Epithelial cell of prostate (primary cell): ENCODE data around the gene SCN2A.

Experiments used
- DNase-seq: peaks from one replicate; pipeline ENCODE4 v3.0.0-alpha.2; 2011; ENCODE audit warnings: low read depth, low spot score
- H3K27ac ChIP-seq: fragments of 450-650 bp; 2 replicates; pipeline ENCODE4 v1.5.1; 2017; ENCODE audit warnings: mild to moderate bottlenecking

Gene SCN2A

DNA sequence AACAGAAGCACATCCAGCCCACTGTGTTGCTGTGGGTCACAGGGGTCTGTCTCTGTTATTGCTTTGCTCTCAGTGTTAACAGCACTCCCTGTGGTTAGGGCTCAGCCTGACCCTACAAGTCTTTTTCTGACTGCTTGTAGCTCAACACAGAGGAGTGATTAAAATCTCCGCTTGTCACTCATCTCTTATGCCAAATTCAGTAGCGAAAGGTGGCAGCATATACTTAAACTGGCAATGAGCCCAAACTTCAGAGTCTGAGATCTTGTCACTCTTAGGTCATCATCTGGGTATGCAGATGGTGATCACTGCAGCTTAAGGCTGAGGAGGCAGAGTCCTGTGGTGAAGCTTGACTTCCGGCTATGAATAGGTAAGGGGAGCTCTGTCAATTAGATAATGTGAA is 167.0 kb downstream of the SCN2A start:
- H3K27ac ChIP-seq = no peak overlapping the region
- peak; percentile 16 for DNase-seq

DNA sequence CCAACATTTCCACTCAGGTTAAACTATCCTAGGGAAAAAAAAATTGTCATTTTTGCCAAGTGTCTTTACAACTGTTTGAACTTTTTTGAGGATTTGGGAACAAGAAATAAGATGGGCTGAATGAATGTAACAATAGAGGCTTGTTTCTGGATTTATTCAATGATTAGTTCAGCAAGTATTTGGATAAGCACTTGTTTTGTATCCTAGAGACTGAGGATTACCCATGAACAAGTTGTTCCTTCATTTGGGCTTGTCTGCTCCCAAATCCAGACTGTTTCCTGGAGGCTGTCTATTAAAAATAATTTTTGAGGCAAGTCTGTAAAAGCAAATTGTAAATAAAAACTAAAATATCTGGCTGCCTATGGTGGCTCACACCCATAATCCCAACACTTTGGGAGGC is 168.3 kb downstream of the SCN2A start:
- DNase-seq = no peak
- no peak overlapping the region for H3K27ac ChIP-seq

DNA sequence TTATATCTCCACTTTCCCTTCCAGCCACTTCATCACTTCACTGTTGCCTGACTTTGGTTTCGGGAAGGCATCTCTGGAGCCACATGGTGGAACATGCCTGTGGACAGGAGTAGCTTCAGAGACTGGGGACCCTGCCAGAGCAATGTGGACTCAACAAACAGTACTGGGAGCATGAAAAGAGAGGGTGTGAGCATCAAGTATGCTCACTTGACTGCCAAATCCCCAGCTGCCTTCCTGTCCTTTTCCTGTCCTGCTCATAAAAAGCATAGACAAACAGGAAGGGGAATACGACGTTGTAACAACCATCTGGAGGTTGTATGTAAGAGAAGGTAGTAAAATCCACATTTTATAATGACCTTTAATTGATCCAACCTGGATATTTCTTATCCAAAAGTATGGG is 169.0 kb downstream of the SCN2A start:
- no peak overlapping the region for H3K27ac ChIP-seq
- DNase-seq = no peak

DNA sequence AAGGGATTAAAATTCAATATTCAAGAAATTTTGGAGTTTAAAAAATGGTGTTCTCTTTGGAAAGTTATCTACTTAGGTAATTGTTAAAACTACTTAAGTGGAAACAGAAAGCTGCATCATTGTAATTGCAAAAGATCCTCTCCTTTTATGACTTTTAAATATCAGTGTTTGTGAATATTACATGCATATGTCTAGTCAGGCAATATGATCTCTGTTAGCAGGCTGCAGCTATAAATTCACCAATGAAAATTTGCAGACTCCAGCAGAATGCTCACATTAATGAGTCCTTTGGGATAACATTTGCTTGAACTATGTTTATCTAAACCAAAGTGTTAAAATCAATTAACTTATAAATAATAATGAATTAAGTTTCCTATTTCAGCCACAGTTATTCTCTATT is 171.1 kb downstream of the SCN2A start:
- H3K27ac ChIP-seq = no peak overlapping the region
- no peak for DNase-seq

DNA sequence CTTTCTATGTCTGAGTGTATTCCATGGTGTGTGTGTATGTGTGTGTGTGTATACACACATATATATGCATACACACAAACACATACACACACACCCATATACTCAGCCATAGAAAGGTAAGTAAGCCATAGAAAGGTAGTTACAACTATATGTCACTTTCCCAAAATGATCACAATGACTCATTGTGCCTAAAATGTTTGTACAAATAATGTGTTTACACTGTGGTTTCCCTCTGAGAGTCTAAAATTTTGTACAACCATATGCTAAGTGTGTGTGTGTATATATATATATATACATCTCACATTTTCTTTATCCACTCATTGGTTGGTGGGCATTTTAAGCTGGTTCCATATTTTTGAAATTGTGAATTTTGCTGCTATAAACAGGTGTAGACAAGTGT is 175.0 kb downstream of the SCN2A start:
- H3K27ac ChIP-seq = no peak overlapping the region
- no peak for DNase-seq

DNA sequence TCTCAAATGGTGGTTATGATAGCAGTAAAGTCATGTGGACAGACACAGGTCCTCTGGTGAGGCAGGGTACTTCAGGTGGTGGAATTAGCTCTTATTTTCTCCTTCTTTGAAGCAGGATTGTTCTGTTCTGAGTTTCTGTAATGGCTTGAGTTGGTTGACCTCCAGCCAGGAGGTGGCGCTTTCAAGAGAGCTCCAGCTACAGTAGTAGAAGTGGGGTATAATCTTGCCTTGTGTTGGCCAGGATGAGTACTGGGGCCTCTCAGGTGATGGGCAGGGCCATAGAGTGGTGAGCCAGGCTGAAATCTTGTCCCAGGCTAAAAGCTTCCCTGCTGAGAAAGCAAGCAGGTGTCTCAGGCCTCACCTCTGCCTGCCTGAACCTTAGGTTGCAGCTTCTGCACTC is 177.8 kb downstream of the SCN2A start:
- no peak for DNase-seq
- H3K27ac ChIP-seq = no peak overlapping the region

DNA sequence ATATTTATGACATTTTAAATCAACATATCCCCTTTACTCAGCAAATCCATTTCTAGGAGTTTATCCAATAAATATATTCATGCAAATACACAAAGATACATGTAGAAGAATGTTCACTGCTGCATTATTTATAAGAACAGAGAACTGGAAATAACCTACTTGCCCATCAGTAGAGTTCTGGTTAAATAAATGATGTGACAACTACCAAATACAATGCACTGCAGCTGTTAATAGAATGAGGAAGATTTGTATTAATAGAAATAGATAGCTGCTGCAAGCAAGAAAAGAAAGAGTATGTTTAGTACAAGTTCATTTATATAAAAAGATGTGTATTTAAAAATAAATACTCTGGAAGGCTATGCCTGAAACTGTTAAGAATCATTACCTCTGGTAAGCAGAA is 181.0 kb downstream of the SCN2A start:
- DNase-seq = no peak
- no peak overlapping the region for H3K27ac ChIP-seq

DNA sequence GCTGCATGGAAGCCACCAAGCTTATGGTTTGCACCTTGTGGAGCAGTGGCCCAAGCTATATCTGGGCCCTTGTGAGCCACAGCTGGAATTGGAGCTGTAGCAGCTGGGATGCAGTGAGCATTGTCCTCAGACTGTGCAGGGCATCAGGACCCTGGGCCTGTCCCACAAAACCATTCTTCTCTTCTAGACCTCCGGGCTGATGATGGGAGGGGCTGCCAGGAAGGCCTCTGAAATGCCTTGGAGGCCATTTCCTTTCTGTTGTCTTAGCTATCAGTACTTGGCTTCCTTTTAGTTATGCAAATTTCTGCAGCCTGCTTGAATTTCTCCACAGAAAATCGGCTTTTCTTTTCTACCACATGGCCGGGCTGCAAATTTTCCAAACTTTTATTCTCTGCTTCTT is 183.9 kb downstream of the SCN2A start:
- no peak for DNase-seq
- H3K27ac ChIP-seq = no peak overlapping the region

DNA sequence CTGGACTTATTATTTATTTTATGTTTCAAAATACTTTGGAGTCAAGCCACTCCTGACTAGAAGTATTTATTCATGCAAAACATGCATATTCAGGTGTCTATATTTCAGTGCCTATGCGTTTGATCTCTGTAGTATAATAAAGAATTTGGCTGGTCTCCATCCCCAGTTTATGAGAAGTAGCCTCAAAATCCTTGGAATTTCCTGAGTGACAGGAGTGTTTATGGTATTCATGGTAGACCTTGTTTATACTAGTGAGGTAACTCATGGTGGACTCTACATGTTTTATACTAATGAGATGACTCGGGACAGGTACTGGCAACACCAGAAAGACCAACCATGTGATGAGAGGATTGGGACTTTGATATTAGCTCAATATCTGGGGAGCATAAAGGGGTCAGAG is 186.3 kb downstream of the SCN2A start:
- DNase-seq = no peak

DNA sequence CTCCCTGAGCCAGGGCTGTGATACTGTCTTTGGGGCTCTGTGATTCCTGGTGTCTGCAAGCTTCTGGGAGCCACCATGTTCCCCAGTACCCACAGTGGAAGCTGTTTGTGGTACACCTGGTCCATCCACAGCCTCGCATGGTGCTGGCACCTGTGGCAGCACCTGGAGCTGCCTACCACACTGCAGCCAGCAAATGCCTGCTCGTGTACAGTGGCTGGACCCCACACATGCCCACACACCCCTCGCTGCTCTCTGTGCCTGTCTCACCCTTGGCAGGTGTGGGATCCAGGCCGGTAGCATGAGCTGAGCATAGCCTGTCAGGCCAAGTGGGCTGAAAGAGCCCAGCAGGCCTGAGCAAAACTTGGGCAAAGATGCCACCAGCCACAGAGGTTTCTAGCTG is 188.5 kb downstream of the SCN2A start:
- DNase-seq = no peak
- H3K27ac ChIP-seq = no peak overlapping the region

More for the DNA sequence above, 186.3 kb downstream of the SCN2A start:
- no peak overlapping the region for H3K27ac ChIP-seq

DNA sequence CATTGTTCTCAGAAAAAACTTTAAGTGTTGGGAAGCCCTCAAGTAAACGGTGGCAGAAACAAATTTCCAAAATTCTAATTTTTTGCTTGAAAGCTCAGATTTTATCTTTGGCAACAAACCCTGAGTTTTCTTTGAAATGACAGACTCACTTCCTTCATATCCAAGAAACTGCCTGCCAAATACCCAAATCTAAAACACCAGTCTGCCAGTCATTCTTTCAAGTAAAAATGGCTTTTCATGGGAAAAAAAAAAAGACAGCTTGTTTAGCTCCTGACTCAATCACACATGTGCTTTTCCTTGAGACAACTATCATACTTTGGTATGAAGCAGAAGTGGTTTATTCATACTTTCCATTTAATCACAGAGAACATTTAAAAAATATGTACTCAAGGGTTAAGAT is 189.7 kb downstream of the SCN2A start:
- no peak for DNase-seq
- no peak overlapping the region for H3K27ac ChIP-seq

DNA sequence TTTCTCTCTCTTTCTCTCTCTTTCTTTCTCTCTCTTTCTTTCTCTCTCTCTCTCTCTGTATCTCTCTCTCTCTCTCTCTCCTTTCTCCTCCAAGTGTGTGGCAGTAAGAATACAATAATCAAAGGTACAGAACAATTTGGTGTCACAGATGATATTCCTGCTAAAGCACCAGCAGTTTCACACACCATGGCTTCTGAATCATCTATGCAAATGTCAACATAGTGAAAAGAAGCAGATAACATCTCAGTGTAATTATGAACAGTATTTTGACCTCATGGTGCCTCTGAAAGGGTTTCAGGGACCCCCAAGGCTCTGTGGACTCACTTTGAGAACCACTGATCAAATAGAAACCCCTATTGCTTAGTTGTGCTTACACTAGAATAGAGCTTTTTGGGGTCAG is 191.8 kb downstream of the SCN2A start:
- DNase-seq = no peak
- no peak overlapping the region for H3K27ac ChIP-seq

DNA sequence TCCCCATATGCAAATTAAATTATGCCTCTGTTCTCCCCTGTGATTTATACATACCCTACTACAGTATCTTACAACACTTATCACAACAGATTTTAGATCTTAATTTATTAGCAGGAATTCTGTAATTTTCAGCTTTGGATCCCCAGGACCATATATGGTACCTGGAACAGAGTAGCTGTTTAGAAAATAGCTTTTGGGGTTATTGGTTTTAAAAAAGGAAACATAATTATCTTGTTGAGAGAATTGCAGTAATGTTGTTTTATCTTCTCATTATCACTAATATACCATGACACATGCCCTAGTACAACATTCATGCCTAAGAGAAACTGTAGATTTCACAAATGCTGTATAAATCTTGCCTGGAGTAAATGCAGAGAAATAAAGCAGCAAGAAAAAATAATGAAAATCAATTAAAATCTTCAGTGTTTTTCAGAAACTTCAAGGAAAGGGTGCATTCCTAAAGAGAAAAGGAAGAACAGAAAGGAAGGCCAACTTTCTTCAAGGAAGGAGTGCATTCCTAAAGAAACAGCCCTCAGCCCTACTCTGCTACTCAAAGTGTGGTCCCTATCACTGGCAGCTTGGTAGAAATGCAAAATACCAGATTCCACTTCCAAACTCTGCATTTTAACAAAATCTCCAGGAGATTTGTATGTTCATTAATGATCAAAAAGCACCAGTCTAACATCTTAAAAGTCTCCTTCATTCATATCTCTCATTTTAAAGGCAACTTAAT is 193.2 kb downstream of the SCN2A start:
- no peak for DNase-seq
- H3K27ac ChIP-seq = no peak overlapping the region

DNA sequence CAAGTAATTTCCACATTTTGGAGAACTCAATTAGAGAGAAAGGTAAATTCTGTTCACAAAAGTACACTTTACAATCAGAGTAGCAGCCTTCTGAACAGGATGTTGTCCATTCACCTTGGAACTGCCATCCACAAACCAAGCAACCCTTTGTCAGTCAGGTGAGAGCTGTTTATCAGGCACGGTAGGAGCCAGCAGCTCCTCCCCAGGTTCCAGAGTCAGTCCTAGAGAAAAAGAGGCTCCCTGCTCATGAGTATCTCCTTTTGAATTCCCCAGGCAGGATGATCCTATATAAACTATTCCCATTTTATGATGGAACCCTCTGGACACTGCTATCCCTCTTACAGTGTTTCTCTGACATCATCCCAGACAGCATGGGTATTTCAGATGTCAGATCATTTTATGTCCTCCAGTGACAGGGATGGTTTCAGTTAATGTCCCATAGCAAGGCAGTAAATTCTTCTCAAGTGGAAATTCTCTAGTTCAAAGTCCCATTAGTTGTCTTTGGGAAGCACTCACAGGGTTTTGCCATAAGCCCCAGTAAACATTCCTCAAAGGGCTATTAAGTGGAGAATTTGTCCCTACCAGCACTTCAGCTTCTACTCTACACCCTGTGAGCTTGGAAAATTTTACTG is 195.8 kb downstream of the SCN2A start:
- no peak for DNase-seq
- no peak overlapping the region for H3K27ac ChIP-seq

DNA sequence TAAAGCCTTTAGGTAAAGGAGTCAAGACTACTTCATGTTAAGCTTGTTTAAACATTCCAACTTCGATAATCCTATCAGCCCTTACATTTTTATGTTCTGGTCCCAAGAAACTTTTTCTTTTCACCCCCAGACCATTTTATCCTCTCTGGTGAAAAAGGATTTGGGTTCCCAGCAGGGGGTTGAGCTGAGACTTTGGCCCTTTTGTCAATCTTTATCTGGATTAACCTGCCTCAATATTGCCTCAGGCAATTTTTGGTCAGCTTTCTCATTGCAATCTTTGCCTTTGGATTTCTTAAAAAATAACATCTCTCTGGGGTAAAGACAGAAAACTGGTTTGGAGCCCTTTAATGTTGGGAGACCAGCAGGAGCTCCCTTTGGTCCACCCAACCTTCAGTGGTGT is 196.4 kb downstream of the SCN2A start:
- no peak for DNase-seq
- H3K27ac ChIP-seq = no peak overlapping the region

DNA sequence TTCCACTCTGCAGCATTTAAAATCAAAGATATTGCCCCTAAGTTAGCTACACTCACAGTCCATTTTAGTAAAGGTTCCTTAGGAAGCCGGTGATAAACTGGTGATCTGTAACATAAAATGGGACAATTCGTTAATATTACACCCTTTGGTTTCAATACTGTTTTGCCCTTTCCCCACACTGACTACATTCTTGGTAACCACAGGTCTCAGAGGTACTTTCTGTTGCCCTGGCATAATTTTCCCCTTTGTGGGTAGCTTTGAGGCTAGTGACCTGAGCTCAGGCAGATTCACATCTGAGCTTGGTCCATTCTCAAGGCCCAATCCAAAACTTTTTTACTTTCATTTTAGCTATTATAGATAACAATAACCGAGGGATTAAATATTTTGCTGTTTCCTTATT is 197.3 kb downstream of the SCN2A start:
- H3K27ac ChIP-seq = no peak overlapping the region
- DNase-seq = no peak

DNA sequence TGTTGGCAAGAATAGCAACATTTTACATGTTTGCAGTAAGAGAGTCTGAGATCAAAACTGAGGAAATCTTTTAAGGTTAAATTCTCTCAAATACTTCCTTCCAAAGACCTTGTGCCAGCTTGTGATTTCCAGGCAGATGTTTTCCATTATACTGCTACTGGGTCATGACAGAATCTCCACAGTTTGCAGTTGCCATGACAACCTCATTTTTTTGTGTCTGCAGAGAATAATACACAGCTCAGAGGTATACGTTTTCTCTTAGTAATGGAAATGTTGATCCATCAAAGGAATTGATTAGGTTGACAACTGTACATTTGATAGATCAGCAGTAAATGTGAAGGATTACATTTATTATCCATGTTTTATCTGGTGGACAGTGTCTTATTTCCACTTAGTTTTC is 201.2 kb downstream of the SCN2A start:
- H3K27ac ChIP-seq = no peak overlapping the region
- DNase-seq = no peak
